ENCODE data around the gene ADGRL2.

The ADGRL2 gene

DNA sequence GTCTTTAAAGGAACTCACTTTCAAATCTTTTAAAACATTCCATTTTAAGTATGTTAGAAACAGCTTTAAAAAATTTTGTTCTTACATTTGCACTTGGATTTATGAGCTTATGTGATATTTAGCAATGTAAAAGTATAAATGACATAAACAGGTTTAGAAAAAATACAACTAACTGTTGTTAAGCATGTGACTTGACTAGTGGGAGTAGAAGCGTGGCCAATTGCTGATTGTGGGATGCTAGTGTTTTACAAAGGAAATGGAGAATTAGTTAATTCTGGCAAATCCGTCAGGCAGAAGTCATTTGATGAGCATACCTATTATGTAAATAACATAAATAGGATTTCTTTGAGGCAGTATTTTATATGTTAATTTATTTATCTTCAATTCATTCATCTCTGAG, 175.8 kb downstream of the ADGRL2 start:
- no peak for DNase-seq (ENCODE audit: low read depth in 1 of 2, low spot score in 1 of 2)

DNA sequence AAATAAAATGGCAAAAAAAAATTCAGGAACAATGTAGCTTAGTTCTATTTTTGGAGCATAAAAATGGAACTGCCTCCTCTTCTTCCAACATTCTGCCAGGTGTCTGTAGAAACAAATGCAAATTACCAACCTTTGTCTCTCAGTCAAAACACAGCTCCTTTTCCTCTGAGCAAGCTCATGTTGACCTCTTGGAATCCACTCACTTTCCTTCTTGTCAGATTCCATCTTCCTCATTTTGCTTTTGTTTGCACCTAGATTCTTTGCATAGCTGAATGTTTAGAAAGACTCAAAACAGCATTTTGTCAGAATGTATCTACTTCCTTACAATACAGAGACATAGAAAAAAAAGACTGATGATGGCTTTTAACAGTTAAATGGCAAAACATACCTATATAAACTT, 178.2 kb downstream of the ADGRL2 start:
- DNase-seq (ENCODE audit: low read depth in 1 of 2, low spot score in 1 of 2), result no peak

DNA sequence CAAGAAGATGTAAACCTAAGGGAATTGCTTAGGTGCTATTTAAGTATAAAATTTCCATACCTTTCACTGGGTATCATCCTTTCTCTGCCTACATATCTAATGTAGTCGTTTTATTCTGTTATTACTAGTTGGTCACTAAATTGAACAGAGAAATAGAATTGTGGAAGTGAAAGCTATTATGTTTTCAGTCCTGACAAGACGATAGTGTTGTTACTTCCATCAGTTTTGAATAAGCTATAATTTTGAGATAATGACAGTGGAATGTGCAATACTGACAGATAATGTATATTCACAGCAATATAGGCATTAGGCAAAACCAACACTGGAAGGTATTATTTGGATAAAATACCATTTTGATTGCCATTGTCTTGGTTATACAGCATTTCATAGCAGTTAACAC, 181.8 kb downstream of the ADGRL2 start:
- no peak for DNase-seq (ENCODE audit: low read depth in 1 of 2, low spot score in 1 of 2)

DNA sequence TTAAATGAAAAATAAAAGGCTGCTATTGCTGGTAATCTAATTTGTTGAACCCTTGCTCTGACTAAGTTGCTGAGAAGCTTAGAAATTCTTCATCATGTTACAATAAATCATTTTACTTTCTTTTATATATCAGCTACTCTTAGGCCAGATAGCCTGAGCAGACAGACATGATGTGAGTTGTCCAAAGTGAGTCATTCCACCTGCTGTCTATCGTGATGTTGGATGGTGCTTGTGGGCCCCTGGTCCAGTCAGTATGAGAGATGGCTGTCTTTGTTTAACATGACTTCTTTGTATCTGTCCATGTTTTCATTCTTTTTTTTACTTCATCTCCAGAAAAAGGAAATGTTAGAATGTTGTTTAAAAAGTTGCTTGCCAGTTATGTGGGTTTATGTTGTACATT, 188.8 kb downstream of the ADGRL2 start:
- no peak for DNase-seq (ENCODE audit: low read depth in 1 of 2, low spot score in 1 of 2)

DNA sequence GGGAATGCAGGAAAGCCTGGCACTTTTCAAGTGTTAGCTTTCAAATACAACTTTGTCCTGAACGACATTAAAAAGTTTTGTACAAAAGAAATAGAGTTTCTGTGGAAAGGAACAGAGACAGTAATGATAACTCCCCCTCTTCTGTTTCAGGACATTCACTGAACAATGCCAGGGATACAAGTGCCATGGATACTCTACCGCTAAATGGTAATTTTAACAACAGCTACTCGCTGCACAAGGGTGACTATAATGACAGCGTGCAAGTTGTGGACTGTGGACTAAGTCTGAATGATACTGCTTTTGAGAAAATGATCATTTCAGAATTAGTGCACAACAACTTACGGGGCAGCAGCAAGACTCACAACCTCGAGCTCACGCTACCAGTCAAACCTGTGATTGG, 189.5 kb downstream of the ADGRL2 start:
- DNase-seq (ENCODE audit: low read depth in 1 of 2, low spot score in 1 of 2), result no peak

DNA sequence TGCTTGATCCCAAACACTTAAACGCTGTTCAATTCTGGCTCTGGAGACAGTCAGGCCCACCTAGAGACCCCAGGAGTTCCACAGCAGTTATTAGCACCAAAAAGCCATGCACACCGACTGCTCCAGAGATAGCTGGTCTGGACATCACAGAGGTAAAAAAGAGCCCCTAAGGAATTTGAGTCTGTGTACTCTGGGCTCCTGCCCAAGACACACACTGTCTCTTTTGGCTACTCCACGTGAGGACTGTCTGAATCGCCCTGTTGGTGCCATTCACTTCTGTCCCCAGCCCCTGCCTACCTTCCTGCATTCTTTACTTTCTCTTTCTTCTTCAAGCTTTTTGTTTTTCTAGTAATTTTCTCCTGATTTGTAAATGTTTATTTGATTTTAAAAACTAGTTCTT, 197.4 kb downstream of the ADGRL2 start:
- DNase-seq (ENCODE audit: low read depth in 1 of 2, low spot score in 1 of 2), result no peak

DNA sequence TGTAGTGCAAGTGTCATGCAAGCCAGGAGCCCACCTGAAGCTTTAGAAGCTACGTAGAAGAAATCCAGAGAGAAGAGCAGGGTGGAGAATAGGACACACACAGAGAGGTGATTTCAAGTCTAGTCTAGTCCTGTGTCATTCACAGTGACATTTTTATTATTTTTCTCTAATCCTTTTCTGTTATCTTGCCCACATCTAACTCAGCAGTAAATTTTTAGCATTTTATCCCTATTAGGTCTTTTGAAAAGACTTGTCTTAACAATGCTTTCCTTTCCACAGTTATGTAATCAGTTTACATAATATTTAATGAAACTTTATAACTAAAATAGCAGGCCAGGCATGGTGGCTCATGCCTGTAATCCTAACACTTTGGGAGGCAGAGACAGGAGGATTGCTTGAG, 198.6 kb downstream of the ADGRL2 start:
- DNase-seq (ENCODE audit: low read depth in 1 of 2, low spot score in 1 of 2), result no peak

DNA sequence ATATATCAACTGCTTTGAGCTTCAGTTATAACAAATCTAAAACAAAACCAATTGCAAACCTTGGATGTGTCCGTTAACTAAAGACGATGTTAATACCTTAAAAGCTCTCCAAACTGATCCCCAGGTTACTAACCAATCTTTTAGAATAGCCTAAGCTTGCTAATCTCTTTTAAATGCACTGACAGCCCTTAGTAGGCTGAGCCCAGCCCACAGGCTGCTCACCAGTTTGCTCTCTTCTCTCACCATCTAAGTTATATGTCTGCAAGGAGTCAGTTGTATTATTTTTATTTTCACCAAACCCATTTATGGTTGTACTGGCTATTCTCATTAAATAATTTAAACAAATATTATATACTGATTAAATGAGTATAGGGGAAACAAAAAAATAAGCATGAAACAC, 199.5 kb downstream of the ADGRL2 start:
- no peak for DNase-seq (ENCODE audit: low read depth in 1 of 2, low spot score in 1 of 2)

DNA sequence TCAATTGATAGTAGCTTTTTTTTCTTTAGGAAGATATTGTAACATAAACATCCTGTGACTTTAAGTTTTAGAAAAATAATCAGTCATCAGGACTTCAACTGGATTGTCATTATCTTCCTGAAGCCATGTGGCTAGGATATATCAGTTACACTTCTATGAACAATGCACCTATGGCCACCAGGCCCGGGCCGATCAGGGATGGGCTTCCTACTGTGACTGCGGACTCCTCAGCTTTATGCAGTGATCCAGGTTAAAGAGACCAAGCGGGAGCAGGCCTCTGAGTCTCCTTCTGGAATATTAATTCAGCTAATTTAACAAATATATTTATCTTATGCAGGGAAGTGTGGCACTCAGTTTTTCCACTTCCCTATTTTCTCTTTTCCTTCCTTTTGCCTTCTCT, 200.6 kb downstream of the ADGRL2 start:
- DNase-seq (ENCODE audit: low read depth in 1 of 2, low spot score in 1 of 2), result no peak

DNA sequence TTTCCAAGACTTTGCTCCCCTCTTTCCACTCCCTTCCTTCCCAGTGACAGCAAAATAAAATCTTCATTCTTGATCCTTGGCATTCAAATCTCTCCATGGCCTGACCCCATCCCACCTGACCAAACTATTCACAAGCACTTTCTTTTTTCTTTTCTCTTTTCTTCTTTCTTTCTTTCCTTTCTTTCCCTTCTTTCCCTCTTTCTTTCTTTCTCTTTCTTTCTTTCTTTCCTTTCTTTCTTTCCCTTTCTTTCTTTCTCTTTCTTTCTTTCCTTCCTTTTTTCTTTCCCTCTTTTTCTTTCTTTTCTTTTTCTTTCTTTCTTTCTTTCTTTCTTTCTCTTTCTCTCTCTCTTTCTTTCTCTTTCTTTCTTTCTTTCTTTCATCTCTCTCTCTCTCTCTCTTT, 207.1 kb downstream of the ADGRL2 start:
- no peak for DNase-seq (ENCODE audit: low read depth in 1 of 2, low spot score in 1 of 2)

DNA sequence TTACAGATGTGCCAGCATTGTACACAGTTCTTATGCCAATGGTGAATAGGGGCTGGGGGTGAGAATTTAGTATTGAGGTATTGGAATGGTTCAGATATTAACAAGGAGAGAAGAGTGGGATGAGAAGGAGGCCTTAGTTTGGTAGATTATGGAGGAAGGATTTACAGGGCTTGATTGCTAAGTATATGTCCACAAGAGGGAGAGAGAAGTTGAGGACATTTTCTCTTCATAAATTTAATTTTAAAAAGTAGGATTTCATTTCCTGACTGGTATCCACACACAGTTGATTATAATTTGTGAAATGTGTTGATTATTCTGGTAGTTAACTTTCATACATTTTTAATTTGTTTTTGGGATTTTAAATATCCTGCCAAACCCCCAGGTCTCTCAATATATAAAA, 213.0 kb downstream of the ADGRL2 start:
- no peak for DNase-seq (ENCODE audit: low read depth in 1 of 2, low spot score in 1 of 2)

DNA sequence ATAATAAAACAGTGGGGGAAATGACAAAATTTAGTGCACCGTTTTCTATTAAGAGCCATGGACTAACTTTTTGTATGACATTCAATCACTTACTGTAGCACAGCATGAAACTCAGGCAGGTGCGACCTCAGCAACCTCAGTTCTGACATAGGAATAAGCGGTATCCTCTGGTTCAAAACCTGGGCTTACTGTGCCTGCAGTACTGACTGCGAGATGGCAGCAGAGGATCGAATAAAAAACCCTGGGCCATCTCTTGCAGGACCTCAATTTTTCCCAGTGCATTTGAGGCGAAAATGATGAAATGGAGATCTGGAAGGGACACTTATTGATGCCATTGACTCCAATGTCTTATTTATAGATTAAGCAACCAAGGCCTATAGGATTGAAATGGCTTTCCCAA, 214.7 kb downstream of the ADGRL2 start:
- no peak for DNase-seq (ENCODE audit: low read depth in 1 of 2, low spot score in 1 of 2)

DNA sequence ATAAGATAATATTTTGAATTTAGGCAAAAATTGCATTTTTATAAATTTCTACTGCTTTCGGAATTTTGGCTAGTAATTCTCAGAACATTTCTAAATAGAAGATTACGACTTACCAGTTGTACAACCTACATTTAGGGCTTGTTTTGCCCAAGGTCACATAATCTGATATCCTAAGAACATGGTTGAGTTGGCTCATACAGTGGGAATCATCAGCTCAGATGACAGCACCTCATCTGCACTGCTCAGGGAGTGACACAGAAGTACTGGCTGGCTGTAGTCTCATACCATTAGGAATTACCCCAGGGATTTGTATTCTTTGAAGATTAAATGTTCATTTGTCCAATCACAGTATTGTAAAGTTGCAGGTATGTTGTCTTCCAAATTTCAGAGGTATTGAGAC, 217.6 kb downstream of the ADGRL2 start:
- no peak for DNase-seq (ENCODE audit: low read depth in 1 of 2, low spot score in 1 of 2)

DNA sequence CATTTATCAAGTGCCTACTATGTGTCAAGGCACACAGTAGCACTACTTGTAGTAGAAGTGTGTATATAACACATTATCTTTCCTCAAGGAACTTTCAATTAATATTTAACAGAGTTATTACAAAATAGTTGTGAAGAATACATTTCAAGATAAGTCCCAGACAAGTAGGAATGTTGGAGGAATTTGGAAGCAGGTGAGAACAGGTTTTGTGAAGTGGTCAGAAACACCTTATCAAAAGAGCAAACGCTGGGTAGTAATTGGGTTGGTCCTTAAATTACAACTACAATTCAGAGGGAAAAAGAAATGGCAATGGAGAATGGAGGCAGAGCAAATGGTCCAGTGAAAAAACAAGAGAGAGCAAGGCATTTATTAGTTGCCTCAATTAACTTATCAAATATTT, 218.8 kb downstream of the ADGRL2 start:
- DNase-seq (ENCODE audit: low read depth in 1 of 2, low spot score in 1 of 2), result no peak

DNA sequence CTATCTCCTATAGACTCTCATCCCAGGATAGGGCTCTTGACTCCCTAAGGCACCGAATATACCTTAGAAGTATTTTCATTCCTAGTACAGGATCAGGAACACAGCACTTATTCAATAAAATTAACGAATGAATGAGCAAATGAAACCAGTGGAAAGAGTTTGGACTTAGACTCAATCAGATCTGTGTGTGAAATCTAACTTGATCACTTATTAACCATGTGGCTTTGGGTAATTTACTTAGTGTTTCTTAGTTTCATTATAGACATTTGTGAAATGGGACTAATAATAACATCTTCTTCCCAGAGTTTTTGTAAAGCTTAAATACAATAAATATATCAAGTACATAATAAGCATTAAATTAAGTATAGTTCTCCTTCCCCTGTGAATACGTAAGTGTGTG, 230.1 kb downstream of the ADGRL2 start:
- no peak for DNase-seq (ENCODE audit: low read depth in 1 of 2, low spot score in 1 of 2)

DNA sequence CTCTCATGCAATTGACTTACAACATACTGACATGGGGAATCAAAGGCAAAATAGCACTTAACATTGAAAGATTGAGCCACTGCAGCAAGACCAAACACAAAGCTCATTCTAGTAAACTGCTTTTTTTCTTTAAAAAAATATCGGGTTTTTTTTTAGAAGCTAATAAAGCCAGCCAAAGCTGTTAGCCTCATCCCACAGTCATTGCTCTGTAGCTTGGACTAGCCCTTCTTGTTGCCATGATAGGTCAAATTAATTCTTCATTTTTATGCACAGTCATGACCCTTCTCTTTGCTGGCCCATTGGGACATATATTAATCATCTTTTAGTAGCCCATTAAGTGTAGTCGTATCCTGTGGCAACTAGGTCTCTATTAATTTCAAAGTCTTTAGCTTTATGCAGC, 231.3 kb downstream of the ADGRL2 start:
- DNase-seq (ENCODE audit: low read depth in 1 of 2, low spot score in 1 of 2), result no peak

DNA sequence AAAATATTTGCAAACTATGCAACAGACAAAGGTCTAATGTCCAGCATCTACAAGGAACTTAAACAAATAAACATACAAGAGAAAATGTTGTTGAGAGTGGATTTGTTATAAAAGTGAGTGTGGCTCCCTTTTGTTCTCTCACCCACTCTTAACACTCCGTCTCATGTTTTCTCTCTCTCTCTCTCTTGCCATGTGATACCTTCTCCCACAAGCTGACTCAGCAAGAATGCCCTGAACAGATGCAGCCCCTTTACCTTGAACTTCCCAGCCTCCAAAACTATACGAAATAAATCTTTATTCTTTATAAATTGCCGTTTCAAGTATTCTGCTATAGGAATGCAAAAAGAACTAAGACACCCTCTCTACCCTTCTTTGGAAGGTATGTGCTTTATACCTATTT, 234.1 kb downstream of the ADGRL2 start:
- DNase-seq (ENCODE audit: low read depth in 1 of 2, low spot score in 1 of 2), result no peak
